OCI-M2 (cell line): ENCODE results near the gene DNAJB7.
A peak's percentile ranks its signal among the peaks of the same experiment; 100 is the strongest.
"Not testable (repeated sequence)": the region's sequence is repeated elsewhere in the genome, so short reads cannot be mapped to it uniquely, and the experiment has no call there.

Source experiments
- DNase-seq: peaks from one replicate; lab custom pipeline; 2025; ENCODE audit not compliant: unreplicated experiment; lab: John Stamatoyannopoulos, UW

Gene DNAJB7

DNA sequence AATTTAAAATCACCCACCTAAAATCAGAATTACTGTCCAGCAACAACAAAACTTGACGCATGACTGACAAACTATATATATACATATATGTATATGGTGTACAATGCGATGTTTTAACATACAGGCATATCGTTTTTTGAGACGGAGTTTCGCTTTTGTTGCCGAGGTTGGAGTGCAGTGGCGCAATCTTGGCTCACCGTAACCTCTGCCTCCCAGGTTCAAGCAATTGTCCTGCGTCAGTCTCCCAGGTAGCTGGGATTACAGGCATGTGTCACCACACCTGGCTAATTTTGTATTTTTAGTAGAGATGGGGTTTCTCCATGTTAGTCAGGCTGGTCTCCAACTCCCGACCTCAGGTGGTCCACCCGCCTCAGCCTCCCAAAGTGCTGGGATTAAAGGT is 16.1 kb downstream of the DNAJB7 start:
- DNase-seq: not testable (repeated sequence)

DNA sequence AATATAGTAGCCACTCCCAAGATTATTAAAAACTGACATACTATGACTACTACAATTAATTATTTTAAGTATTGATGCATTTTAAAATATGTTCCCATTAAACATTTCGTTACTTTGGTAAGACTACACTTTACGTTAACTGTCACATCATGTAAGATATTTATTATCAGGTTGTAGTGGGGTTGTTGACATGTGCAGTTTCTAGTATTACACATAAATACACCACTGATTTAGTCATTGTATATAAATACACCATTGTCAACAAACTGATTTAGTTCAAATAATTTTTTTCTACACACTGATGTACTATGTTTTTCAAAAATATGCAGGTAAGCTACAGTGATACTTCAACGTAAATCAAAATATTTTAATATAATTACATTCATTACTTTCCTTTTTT is 17.0 kb downstream of the DNAJB7 start:
- DNase-seq: no peak

DNA sequence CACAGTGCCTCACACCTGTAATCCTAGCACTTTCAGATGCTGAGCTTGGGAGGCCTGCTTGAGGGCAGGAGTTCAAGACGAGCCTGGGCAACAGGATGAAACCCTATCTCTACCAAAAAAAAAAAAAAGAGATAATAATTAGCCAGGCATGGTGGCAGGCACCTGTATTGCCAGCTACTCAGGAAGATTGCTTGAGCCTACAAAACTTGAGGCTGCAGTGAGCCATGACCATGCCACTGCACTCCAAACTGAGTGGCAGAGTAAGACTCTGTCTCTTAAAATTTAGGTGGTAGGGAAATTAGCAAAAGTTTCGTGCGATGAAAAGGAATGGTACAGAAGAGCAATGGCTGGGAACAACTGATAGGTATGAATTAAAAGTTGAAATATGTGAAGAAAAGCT is 23.4 kb downstream of the DNAJB7 start:
- no peak for DNase-seq

DNA sequence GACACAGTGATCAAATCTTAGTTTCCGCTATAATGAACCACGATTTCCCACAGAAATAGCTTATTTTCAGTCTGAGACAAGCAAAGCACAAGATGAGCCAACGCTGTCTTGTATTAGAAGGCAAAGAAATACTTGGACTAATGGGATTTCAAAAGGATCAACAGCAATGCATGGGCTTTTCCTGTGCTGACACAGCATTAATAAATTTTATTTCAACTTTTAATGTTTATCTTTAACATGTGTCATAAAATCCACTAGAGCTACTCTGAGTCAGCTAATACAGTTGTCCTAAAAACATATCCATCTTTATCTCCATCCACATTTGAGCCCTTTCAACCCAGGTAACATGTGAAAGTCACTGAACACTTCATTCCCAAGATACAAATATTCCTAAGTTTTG is 27.3 kb downstream of the DNAJB7 start:
- DNase-seq: no peak

DNA sequence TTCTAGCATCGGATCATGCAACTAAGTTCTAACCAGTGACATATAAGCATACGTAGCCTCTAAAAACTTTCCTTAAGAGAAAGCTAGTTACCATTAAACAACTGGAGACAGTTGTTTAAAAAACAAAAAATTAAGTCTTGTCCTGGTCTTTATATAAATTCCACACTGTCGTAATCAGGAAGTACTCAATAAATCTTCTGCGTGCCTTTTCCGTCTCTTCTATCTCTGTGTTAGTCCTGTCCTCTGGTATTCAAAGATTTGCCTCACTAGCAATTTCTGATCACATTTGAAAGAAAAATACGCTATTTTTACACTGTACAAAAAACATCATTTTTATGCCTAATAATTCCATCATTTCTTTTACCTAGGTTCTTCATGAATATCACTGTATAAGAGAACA is 32.8 kb downstream of the DNAJB7 start:
- no peak for DNase-seq

DNA sequence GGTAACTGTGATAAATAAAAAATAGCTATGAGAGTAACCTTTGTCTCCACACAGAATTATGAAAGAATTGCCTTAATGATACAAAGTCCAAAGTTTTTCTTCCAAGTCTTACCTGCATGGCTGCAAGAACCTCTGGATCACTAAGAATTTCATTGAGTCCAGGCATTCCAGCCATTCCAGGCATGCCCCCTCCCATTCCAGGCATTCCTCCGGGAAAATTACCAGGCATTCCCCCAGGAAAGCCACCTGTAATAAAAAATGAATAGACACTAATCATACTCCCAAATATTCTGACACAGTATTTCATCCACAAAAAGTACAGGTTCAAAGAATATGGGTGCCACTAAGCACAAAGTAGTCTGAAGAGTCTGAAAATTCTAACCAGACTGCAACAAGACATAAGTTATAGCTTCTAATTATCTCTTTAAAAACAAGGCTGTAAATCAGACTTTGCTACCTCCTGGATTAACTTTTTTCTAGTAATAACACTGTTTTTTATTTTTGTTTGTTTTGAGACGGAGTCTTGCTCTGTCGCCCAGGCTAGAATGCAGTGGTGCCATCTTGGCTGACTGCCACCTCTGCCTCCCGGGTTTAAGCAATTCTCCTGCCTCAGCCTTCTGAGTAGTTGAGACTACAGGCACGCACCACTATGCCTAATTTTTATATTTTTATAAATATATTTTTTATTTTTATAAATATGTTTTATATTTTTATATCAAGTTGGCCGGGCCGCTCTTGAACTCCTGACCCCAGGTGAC is 34.8 kb downstream of the DNAJB7 start:
- DNase-seq: no peak

DNA sequence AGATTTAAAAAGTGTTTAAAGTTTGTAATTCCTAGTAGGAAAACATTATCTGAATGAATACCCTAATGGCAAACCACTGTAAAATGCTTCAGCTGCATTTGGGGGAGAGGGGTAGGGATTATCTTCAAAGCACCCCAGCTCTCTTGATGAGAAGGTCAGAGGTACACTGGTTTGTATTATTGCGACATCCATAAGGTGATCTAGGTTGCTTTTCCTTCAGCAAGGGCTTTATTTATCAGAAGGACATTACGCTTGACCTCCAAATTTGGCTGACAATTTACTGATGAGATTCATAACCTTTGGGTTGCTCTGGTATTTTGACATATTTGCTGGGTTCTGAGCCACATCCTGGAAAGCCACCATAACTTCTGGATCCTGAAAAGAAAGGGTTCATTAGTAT is 35.6 kb downstream of the DNAJB7 start:
- not testable (repeated sequence) for DNase-seq

DNA sequence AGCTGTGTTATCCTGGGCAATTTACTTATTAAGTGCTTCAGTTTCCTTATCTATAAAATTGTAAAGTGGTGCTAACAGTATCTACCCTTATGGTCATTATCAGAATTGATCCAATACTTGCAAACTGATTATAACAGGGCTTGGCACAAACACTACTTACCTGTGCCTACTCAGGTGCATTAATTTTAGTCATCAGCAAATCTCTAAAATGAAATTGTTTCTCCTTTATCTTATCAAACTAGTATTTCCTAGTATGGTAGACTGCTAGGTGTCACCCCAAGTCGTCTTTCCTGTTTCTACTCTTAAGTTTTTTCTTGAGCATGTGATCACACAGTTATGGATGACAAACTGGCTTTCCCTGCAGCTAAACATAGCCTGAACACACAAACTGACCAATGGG is 38.5 kb downstream of the DNAJB7 start:
- no peak for DNase-seq

DNA sequence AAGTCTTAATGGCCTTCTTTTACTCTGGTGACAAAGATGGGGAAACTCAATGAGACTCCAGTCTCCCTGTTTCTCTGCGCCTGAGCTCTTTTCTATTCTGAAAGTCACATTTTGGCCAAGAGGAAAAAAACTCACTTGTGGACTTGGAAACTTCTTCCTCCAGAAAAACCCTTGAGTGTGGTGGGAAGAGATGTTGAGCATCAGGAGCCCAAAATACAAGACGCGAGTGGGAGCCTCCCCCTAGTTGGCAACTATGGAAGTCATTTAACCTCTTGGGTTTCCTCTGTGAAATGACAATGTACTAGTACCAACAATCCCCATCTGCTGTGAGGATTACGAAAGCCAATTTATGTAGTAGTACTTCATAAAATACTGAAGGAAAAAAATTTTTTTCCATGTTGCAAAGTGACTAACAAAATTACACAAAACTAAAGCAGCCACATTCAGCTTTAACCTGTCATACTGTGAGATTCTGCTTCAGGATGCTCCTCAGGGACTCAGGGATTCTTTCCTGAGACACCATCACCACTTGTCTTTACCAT is 42.2 kb downstream of the DNAJB7 start:
- DNase-seq: no peak

DNA sequence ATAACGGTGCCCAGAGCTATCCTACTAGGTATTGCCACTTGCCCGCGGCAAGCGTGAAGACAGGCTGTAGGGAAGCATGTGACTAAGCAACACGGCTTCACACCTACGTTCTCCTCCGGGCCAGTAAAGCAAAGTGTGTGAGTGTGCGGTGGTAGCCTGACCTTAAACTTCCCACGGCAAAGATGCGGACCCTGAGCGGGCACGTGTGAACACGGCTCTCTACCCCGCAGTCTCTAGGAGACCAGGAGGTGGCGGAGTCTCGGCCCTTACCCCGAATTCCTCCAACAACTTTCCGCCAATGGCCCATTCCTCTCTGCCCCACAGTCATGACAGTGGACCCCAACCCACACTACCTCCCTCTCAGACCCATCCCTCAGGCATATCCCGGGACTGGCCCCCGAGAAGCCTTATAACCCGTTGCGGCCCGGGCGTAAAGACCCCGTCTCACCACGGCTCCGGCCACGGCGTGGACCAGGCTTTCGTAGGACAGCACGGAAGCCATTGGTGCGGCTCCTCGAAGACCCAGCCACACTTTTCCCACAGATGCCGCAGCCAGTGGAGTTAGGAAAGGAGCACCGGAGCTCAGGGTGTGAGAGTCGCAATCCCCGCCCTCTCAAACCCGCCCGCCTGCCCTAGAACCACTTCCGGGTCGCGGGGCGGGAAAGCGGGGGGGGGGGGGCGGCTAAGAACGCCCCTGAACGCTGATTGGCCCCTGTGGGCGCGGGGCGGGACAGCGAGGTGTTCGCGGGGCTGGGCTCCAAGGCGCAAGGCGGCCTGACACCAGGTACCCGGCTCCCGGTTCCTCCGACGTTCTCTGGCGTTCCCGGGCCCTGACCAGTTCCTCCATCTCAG is 42.9 kb downstream of the DNAJB7 start, which contains the start of gene SLC25A17:
TSS of gene SLC25A17 (minus strand) at position 600 of the 852 bp plus-strand sequence. CDS start at position 502, 98 bp downstream.
- no peak for DNase-seq

DNA sequence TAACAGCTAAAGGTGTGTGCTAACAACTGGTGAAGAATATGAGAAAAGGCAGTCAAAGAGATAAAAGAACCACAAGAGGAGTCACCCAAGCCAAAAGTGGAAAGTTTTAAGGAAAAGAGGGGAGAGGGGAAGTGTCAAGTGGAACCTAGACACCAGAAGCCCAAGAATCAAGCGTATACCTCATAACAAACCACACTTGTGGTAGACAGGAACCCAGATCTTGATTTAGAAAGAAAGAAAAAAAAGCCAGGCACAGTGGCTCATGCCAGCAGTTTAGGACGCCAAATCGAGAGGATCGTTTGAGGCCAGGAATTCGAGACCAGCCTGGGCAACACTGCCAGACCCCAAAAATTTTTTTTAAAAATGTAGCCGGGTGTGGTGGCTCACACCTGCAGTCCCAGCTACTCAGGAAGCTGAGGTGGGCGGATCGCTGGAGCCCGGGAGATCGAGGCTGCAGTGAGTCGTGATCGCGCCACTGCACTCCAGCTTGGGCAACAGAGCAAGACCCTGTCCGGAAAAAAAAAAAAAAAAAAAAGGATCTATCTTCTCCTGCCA is 43.6 kb downstream of the DNAJB7 start:
- DNase-seq: no peak

DNA sequence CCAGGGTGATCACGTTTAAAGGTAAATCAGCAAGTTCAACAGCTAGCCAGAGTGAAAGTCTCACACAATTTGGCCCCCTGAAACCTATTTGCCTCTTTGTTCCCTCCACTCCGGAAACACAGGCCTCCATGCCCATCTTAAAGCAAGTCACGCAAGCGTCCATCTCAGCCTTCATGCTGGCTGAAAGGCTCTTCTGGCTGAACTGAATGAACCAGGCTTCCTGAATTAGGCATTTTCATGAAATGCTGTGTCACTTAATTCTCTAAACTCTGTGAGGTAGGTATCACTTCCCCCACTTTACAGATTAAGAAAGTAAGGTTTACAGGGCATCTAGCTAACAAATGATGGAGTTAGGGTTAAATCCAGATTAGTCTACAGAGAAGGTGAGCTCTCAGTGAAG is 44.2 kb downstream of the DNAJB7 start:
- no peak for DNase-seq

DNA sequence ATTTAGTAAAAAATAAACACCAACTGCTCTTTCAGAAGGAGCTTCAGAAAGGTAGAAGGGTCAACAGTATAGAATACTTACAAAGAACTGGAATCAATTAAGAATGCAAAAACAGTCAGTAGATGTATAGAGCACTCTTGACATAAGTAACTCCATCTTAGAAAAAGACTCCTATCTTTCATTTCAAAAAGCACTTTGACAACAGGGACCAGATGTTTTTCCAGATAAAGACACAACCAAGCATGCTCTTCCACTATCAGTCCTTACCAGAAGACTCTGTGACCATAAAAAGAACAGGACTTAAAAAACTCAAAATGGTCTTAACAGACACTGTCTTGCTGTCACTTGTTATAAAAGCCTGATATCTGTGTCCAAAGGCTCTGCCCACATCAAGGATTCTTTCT is 48.0 kb downstream of the DNAJB7 start:
- DNase-seq: peak; percentile 67
